Medulla oblongata (tissue), 1 donor: ENCODE data around the gene PLA1A.
"Not testable (repeated sequence)": the region's sequence is repeated elsewhere in the genome, so short reads cannot be mapped to it uniquely, and the experiment has no call there.

Experiments used
- DNase-seq: peaks from one replicate; pipeline ENCODE4 v3.0.0-alpha.2; 2015; ENCODE audit errors: extremely low spot score

The PLA1A gene, protein sequence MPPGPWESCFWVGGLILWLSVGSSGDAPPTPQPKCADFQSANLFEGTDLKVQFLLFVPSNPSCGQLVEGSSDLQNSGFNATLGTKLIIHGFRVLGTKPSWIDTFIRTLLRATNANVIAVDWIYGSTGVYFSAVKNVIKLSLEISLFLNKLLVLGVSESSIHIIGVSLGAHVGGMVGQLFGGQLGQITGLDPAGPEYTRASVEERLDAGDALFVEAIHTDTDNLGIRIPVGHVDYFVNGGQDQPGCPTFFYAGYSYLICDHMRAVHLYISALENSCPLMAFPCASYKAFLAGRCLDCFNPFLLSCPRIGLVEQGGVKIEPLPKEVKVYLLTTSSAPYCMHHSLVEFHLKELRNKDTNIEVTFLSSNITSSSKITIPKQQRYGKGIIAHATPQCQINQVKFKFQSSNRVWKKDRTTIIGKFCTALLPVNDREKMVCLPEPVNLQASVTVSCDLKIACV

DNA sequence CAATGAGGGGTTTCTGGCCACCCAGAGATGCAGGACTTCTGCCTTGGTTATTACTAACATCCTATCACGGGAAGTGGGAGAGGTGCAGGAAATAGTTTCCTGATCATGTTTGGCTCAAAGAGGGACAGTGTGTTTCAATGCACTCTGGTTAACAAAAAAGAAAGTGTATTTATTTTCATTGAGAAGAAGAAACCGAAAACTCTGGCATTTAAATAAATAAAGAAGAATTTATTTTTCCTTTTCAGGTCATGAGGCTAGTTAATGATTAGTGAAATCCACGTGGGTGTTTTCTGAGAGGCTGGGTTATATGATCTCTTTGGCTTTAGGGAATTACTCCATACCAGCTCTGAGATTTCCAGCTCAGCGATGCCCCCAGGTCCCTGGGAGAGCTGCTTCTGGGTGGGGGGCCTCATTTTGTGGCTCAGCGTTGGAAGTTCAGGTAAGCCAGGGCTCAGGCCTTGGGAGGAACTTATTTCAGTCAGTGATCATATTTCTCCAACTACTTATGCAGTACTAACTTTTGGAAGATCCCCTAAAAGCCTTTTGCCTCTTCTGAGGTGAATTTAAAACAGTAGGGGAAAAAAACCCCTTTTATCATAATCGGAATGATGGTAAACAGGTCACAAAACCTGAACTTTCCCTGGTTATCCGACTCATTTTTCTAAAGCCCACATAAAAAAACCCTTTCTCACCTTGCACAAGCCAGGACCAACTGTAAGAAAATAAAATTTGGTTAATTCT lies at the start of gene PLA1A:
PLA1A (plus strand) TSS at position 338 of the 741 bp plus-strand sequence; CDS start at position 367, 29 bp downstream.
- no peak for DNase-seq

DNA sequence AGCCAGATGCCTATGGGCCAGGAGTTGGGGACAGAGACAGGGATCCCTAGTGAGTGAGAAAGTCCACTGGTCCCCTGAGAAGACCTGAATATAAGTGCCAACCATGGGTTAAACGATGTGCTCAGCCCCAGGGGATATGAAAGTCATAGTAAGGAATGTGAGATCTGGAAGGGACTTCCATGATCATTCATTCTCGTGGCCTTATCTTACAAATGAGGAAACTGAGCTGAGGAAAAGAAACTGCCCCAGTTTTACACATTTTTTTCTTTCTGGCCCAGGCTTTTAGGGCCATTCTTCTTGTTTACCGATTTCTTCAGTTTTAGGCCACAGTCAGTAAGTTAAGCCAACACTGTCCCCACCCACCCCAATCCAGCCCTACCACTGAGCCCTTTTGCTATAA lies 49.3 kb upstream of the PLA1A start:
- DNase-seq, result peak; percentile 20

DNA sequence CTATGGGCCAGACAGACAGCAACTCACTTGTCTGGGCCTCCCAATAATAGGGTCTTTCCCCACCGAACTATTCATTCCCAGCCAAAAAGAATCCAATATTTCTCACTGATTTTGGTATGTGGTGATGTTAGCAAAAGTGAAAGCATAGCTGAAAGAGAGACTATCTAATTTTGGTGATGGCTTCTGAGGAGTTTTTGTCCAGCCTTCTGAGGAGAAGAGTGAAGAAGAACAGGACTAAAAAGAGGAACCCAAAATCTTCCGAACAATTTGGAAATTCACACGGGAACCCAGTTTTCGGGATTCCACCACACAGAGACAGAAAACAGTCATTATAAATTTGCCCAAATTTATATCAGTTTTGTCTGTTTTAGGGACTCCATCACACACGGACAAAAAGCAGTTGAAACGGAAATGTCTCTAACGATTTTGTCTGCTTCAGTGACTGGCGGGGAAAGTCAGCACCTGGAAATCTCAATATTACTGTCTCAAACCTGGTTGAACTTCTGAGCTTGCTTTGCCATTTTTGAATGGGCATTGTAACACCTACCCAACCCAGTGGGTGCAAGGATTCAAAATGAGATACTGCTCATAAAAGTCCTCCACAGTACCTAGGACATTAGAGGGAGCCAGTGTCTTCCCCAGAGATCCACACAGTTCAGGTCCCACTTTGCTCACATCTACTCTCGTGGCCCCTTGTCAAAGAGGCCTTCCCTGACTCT lies 47.3 kb upstream of the PLA1A start:
- DNase-seq, result no peak

DNA sequence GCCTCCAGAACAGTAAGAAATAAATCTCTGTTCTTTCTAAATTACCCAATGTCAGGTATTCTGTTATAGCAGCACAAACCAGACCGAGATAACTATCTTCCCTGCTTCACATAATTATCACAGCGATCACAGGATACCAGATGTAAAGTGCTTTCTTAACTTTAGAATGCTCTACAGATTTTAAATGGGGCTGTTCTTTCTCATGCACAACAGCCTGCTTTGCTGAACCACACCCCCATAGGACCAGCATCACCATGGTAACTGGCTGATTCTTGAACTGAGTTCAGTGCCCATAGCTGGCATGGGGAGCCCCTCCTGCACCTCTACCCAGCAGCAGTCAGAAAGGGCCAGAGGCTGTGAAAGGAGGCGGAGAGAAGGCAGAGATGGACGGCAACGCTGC lies 46.1 kb upstream of the PLA1A start:
- no peak for DNase-seq

DNA sequence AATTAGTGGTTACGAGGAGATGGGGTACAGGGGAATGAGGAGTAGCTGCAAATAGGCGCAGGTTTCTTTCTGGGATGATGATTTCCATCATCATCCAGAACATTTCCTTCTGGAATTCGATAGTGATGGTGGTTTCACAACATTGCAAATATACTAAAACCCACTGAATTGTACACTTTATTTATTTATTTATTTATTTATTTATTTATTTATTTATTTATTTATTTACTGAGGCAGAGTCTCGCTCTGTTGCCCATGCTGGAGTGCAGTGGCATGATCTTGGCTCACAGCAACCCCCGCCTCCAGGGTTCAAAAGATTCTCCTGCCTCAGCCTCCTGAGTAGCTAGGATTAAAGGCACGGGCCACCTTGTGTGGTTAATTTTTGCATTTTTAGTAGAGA lies 44.8 kb upstream of the PLA1A start:
- not testable (repeated sequence) for DNase-seq

DNA sequence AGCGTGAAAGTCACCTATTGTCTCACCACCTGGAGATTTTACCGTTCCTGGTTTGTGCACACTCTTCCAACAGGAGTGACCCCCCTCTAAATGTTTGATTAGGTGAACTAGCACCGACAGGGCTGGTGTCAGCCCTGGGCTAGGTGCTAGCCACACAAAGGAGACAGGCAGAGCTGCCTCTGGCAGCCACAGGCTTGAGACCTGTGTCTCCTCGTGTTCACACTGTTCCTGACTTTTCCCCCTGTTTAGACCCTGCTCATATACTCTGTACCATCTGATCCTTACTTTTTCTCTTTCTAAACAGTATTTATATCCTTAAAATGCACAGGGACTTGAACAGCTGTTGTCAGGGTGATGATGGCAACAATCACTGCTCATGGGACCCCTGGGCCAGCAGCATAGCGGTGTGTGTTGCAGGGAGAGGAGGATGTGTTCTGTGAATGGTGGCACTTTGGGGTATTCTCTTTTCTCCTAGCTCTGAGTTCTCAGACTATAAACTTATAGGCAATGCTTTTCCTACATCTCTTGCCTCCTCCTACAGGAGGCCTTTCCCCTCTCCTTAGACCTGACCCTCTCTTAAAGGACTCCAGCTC lies 43.8 kb upstream of the PLA1A start:
- DNase-seq, result no peak

DNA sequence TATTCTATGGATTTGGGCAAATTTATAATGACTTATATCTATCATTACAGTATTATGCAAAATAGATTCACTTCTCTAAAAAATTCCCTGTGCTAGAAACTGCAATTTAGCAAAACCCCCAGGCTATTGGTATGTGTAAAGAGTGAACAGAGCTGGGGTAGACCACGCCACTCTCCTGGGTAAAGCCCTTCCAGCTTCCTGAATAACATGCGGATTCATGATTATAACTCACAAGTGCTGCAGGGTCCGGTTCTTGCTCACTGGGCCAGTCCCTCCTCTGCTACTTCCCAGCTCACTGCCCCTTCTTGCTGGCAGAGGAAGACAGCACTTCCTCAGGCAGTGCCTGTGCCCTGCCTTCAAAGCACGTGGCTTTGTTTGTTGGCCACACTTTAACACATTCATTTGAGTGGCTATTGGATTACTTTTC lies 42.4 kb upstream of the PLA1A start:
- DNase-seq, result peak; percentile 38

DNA sequence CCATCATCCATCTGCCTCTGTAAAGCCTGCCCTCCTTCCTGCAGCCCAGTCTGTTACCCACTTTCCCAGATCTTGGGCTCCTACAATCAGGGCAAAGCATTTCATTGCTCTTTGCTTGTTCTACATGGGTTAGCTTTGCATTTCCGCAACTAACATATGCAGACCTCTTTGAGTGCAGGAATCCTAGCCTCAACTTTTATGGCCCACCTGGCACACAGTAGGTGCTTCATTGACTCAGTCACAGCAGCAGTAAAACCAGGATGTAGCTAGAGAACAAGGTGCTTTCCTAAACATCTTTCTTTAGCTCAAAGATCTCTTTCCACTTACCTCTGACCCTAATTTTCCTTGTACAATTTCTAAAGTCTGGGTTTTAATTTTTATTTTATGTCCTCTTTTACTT lies 41.8 kb upstream of the PLA1A start:
- no peak for DNase-seq

DNA sequence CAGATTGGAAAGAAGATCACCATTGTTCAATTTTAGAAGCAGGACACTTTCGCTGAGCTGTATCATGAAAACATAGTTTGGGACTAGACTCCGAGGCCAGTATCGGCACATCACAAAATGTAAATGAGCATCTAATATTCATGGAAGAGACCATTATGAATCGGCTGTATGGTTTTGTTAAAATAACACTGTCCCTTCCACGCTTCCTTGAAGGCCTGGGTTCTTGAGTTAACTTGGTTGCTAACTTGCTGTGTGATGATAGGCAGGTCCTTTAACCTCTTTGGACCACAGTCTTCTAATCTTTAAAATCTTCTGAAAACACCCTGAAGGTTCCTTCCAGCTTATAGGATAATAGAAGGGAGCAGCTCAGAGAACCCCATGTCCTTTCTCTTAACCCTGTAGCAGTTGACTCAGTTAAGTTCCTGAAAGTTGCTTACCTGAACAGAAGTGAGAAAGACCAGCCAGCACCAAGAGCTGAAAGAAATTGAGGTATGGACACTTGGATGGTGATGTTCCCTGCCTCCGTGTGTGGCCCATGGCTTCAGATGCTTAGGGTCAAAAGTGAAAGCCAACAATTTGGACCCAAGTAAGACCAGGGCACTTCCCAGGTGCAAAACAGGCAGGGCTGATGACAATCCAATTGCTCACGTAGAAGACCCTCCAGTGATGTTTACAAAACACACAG lies 40.4 kb upstream of the PLA1A start:
- no peak for DNase-seq

DNA sequence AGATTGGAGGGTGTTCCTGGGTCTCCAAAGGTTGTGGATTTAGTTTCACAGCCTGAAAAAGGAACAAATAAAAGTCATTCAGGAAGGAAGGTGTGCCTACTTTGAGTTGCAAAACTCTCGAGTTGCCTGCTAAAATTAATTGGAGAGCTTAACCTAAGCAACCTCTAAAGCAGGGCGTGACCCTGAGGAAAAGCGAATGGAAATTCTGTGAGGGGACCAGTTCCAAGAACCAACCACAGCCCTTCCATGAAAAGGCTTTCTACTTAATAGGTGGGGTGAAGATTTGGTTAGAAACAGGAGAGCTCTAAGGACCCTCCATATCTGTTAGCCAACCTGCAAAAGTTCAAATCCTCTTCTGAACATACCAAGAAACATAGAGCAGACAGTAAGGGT lies 39.8 kb upstream of the PLA1A start:
- no peak for DNase-seq

DNA sequence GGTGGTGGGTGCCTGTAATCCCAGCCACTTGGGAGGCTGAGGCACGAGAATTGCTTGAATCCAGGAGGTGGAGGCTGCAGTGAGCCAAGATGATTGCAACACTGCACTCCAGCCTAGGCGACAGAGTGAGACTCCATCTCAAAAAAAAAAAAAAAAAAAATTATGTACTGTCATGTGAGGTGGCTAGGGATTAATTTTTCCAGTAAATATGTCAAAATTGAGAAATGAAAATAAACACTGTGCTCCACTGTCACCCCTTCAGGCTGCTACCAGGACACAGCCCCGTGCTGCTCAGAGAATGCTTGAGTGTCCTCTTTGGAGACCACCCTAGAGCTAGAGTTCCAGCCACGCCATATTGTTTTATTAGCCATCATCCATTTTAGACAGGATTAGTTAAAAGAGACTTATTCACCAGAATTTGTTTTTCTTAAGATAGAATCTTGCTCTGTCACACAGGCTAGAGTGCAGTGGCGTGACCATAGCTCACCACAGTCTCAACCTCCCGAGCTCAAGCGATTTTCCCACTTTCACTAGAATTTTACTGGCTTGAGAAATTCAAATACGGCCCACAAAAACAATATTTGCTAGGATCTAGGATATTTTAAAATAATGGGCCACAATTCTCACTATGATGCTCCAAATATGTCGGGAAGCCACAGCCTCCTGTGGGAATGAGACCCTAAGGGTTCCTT lies 38.9 kb upstream of the PLA1A start:
- DNase-seq, result no peak

DNA sequence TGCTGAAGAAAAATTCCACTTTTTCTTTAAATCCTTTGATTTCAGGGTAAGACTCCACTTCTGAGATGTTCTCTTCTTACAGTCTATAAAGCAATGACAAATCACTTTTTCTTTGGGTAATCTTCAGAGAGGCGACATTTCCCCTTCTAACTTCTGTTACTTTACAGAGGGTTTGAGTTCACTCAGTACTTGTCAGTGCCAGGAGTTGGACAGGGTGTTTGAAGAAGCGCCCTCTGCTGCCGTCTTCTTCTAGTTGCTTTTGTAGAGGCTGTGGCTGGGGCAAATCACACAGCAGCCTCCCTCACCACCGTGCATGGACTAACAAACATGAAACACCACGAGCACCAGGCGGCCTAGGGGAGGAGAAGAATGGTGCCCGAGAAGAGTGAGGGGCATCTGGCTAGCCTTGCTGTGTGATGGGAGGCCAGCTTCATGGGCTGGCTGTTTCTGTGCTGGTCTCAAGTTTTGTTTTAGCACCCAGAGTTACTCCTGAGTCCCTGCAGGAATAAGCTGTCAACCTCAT lies 38.2 kb upstream of the PLA1A start, which contains the start of gene CD80:
CD80 (minus strand) TSS at position 174 of the 523 bp plus-strand sequence. CDS start 1,886 bp downstream, outside the sequence.
- peak; percentile 59 for DNase-seq

DNA sequence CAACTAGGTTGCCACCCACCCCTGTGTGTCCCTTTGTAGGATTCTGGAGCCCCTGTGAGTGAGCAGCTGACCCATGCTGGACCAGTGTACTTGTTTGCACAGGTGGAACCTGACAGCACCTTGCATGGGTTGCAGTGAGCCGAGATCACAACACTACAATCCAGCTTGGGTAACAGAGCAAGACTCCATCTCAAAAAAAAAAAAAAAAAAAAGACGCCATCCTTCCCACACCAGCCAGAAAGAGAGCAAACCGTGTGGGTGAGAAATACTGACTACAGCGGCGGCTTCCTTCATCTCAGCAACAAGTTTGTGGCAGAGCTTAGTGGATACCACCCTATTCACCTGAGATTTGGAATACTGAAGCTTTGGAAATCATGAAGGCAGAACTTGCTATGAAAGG lies 37.5 kb upstream of the PLA1A start:
- DNase-seq, result no peak

DNA sequence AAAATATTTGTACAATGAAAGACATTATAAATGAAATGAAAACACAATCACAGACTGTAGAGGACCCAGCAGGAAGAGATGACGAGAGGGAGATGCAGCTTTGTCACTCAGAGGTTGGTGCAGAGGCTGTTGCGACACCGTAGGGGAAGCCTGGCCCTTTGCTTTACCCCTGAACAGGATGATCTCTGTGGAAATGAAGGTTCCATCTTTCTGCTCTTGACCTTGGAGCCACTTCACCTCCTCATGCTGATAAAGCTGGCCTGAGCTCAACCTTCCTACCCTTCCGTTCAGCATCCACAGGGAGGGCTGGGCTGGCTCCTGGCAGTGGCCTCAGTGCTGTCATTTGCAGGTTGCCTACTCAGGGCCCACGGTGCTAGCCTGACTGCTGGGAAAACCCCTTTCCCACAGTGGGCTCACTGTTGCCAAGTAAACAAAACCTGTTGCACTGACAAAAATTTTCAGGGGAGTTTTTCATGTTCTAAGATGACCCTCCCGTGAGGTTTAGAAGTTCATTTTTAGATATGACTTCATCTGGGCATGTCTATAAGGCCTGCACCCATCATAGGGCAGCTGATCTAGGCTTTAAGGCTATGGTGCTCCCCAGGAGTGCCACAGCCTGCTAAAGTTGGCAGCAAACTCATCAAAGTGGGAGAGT lies 35.3 kb upstream of the PLA1A start:
- no peak for DNase-seq

DNA sequence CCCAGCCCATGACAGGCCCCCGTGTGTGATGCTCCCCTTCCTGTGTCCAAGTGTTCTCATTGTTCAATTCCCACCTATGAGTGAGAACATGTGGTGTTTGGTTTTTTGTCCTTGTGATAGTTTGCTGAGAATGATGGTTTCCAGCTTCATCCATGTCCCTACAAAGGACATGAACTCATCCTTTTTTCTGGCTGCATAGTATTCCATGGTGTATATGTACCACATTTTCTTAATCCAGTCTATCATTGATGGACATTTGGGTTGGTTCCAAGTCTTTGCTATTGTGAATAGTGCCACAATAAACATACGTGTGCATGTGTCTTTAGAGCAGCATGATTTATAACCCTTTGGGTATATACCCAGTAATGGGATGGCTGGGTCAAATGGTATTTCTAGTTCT lies 34.4 kb upstream of the PLA1A start:
- DNase-seq, result not testable (repeated sequence)

DNA sequence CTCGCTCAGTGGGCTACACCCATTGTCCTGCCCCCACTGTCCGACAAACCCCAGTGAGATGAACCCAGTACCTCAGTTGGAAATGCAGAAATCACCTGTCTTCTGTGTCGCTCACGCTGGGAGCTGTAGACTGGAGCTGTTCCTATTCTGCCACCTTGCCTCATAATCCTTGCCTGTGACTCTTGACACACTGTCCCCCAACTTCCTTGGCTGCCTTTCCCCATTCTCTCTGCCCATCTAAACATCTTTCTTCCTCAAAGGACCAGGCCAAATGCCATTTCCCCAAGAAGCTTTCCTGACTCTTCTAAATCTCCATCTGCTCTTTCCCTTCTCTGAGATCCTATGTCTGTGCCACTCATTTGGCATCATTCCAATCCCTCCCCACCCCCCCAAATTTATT lies 28.5 kb upstream of the PLA1A start:
- DNase-seq, result no peak

DNA sequence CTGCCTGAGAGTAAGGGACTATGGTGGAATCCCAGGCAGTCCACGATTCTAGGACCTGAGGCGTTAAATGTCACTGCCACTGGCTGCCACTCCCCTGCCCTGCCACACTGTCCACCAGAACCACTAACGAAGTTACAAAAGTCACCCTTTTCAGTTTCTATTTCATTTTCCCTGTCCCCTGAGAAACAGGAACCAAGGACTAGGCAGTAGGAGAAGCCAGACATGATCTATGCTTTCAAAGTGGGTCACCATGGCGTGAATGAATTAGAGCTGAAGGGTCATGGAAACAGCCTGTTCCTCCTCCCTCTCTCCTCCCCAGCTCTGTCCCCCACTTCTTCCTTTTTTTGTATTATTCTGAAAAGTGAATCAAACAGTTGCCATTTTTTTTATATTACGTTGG lies 27.5 kb upstream of the PLA1A start:
- DNase-seq, result peak; percentile 72

DNA sequence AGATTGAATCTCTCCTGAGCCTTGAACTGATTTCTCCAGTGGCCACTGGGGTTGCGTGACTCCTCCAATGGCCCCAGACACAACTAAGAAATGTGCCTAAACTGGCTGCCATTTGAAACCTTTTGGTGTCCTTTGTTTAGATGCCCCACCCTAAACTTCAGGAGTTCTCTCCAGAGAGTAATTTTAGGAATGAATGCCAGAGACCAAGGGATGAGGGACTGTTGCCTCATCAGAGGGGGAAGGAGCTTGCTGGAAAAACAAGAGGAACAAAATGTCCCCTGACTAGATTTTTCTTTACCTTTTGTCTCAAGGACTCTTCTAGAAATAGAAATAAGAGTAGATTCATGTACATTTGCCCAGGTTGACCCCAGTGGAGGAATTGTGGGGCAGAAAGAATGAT lies 26.5 kb upstream of the PLA1A start:
- DNase-seq, result no peak

DNA sequence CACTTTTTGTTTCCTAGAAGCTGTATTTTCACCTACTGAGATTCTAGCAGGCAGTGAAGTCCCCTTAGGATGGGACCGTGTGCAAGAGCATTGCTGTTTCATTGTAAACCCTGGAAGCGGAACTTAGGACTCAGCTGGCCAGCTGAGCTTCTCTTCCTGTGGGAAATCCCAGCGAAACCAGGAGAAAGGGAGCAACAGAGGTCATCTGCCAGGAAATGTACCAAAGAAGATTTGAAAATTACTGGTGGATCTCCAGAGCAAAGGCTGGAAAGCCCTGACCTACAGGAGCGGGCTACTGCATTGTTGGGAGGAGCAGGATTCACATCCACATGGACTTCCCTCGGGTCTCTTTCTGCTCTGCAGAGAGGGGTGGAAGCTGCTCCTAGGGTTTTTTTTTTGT lies 26.0 kb upstream of the PLA1A start:
- no peak for DNase-seq

DNA sequence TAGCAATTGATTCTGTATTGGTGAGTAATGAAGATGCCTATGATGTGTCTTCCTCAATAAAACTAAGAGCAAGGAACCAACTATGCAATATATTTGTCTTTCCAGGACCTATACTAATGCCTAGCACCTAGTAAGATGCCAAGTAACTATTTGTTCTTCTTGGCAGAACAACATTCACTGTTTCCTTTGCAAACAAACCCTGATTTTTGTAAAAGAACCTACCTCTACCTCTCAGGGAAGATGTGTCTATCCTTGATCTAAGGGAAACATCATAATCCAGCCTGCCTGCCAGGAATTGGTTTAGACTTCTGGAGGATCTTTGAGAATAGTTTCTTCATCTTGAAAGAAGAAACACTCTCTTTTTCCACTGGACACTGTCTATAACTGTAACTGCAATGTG lies 22.2 kb upstream of the PLA1A start:
- no peak for DNase-seq
